Hypothalamus (tissue), 51 donors: ENCODE data around the gene PCDHGA7.
"Not testable (repeated sequence)": the region's sequence is repeated elsewhere in the genome, so short reads cannot be mapped to it uniquely, and the experiment has no call there.

Source experiments
- DNase-seq, 51 donors: peaks; one replicate each; lab custom pipeline; 2025; lab: John Stamatoyannopoulos, UW

The PCDHGA7 gene

GRCh38 chr5:141366016-141366896 lies 16.3 kb upstream of the PCDHGA7 start:
- no peak for DNase-seq

DNA sequence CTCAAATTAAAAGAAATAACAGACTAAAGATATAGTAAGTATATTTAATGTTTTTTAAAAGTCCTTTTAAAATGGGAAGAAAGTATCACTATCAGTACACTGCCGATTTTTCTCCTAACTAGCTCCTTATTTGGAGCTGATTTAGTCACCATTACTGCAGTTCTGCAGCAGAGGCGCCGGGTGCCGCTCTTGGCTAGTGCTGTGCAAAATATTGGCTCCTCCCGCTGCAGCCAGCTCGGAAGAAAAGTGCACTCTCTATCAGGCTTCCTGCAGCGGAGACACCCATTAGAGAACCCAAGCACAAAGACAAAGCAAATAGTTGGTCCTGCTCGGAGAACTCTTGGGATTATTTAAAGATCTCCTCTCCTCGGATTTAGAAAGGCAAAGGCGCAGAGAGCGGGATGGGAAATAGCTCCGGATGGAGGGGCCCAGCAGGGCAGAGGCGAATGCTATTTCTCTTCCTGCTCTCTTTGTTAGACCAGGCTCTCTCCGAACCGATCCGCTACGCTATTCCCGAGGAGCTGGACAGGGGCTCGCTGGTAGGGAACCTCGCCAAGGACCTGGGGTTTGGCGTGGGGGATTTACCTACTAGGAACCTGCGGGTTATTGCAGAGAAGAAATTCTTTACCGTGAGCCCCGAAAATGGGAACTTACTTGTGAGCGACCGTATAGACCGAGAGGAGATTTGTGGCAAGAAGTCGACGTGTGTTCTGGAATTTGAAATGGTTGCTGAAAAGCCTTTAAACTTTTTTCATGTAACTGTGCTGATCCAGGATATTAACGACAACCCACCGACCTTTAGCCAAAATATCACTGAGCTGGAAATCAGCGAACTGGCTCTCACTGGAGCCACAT lies 12.3 kb upstream of the PCDHGA7 start, which contains the start of gene PCDHGB3:
TSS of gene PCDHGB3 (plus strand) at position 249 of the 855 bp plus-strand sequence. CDS start at position 402, 153 bp downstream.
- DNase-seq, result peak in 1 of 51 donors; percentile 11

DNA sequence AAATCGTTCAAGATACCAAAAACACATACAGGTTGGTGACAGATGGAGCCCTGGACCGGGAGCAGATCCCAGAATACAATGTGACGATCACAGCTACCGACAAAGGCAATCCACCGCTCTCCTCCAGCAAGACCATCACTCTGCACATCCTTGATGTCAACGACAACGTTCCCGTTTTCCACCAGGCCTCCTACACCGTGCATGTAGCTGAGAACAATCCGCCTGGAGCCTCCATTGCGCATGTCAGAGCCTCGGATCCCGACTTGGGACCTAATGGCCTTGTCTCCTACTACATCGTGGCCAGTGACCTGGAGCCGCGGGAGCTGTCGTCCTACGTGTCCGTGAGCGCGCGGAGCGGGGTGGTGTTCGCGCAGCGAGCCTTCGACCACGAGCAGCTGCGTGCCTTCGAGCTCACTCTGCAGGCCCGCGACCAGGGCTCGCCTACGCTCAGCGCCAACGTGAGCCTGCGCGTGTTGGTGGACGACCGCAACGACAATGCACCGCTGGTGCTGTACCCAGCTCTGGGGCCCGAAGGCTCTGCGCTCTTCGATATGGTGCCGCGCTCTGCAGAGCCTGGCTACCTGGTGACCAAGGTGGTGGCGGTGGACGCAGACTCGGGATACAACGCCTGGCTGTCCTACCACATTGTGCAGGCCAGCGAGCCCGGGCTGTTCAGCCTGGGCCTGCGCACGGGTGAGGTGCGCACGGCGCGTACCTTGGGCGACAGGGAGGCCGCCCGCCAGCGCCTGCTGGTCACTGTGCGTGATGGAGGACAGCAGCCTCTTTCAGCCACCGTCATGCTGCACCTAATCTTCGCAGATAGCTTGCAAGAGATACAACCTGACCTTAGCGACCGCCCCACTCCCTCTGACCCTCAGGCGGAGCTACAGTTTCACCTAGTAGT lies 10.7 kb upstream of the PCDHGA7 start:
- no peak for DNase-seq

DNA sequence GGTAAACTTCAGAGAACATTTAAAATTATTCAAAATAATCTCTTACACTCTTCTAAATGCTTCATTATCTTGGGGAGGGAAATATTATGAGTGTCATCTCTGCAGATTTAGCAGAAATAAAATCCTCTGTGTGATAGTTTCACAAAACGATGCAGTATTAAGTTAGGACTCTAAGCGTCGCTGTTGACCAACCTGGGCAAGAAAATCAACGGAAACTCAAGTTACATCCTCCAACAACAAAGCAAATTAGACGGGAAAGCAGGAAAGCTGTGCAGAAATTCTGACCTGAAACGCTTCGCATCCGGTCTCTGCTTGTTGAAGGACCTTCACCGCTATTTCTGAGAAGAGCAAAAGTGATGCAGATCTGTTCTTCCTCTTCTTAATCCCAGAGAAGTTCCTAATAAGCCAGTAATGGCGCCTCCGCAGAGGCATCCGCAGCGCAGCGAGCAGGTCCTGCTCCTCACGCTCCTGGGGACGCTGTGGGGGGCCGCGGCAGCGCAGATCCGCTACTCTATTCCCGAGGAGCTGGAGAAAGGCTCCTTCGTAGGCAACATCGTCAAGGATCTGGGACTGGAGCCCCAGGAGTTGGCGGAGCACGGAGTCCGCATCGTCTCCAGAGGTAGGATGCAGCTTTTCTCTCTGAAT lies 8.7 kb upstream of the PCDHGA7 start, which contains the start of gene PCDHGA6:
TSS of gene PCDHGA6 (plus strand) at position 219 of the 645 bp plus-strand sequence. CDS start at position 412, 193 bp downstream.
- DNase-seq, result no peak

DNA sequence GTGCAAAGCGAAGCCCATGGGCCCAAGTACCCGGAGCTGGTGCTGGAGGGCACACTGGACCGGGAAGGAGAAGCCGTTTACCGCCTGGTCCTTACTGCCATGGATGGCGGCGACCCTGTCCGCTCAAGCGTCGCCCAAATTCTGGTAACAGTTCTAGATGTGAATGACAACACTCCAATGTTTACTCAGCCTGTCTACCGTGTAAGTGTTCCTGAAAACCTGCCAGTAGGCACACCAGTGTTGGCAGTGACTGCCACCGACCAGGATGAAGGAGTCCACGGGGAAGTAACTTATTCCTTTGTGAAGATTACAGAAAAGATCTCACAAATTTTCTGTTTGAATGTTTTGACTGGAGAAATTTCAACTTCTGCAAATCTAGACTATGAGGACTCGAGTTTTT lies 7.9 kb upstream of the PCDHGA7 start:
- DNase-seq, result no peak

- not testable (repeated sequence) for DNase-seq
Measured at GRCh38 chr5:141375444-141376155, 6.9 kb upstream of the PCDHGA7 start.

DNA sequence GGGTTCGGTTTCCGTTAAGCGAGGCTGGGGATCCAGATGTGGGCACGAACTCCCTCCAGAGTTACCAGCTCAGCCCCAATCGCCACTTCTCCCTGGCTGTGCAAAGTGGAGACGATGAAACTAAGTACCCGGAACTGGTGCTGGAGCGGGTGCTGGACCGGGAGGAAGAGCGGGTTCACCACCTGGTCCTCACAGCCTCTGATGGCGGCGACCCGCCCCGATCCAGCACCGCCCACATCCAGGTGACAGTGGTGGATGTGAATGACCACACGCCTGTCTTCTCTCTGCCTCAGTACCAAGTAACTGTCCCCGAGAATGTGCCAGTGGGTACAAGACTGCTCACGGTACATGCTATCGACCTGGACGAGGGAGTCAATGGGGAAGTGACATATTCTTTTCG lies 803 bp downstream of the PCDHGA7 start:
- DNase-seq, result no peak

GRCh38 chr5:141384471-141385267 lies 2.1 kb downstream of the PCDHGA7 start:
- DNase-seq, result no peak

DNA sequence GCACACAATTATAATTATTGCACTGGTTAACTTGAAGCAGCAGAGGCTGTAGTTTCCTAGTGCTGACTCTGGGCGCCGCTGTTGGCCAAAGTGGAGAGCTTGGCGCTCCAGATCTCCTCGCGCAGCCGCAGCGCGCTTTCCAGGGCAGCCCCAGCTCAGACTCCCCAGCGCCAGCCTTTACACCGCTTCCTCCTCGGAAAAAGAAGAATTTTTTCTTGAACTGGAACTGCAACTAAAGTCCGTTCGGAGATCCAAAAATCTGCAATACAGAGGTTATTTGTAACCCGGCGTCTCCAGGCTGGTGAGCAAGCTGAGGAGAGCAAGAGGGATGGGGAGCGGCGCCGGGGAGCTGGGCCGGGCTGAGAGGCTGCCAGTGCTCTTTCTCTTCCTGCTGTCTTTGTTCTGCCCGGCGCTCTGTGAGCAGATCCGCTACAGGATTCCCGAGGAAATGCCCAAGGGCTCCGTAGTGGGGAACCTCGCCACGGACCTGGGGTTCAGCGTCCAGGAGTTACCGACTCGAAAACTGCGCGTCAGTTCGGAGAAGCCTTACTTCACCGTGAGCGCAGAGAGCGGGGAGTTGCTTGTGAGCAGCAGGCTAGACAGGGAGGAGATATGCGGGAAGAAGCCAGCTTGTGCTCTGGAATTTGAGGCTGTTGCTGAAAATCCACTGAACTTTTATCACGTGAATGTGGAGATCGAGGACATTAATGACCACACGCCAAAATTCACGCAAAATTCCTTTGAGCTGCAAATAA lies 5.2 kb downstream of the PCDHGA7 start, which contains the start of gene PCDHGB4:
TSS of gene PCDHGB4 (plus strand) at position 142 of the 755 bp plus-strand sequence. CDS start at position 329, 187 bp downstream.
- DNase-seq, result not testable (repeated sequence)

DNA sequence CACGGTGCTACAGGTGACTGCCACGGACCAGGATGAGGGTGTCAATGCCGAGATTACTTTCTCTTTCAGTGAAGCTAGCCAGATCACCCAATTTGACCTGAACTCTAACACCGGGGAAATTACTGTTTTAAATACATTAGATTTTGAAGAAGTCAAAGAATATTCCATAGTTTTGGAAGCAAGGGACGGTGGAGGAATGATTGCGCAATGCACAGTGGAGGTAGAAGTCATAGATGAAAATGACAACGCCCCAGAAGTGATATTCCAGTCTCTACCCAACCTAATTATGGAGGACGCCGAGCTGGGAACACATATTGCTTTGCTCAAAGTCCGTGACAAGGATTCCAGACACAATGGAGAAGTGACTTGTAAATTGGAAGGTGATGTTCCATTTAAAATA lies 6.1 kb downstream of the PCDHGA7 start:
- DNase-seq, result no peak

DNA sequence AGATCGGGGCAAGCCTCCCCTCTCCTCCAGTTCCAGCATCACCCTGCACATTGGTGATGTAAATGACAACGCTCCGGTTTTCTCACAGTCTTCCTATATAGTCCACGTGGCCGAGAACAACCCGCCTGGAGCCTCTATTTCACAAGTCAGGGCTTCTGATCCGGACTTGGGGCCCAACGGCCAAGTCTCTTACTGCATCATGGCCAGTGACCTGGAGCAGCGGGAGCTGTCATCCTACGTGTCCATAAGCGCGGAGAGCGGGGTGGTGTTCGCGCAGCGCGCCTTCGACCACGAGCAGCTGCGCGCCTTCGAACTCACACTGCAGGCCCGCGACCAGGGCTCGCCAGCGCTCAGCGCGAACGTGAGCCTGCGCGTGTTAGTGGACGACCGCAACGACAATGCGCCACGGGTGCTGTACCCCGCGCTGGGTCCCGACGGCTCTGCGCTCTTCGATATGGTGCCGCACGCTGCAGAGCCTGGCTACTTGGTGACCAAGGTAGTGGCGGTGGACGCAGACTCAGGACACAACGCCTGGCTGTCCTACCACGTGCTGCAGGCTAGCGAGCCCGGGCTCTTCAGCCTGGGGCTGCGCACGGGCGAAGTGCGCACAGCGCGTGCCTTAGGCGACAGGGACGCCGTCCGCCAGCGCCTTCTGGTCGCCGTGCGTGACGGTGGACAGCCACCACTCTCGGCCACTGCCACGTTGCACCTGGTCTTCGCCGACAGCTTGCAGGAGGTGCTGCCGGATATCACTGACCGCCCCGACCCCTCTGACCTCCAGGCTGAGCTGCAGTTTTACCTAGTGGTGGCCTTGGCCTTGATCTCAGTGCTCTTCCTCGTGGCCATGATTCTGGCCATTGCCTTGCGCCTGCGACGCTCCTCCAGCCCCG lies 6.9 kb downstream of the PCDHGA7 start:
- no peak for DNase-seq

DNA sequence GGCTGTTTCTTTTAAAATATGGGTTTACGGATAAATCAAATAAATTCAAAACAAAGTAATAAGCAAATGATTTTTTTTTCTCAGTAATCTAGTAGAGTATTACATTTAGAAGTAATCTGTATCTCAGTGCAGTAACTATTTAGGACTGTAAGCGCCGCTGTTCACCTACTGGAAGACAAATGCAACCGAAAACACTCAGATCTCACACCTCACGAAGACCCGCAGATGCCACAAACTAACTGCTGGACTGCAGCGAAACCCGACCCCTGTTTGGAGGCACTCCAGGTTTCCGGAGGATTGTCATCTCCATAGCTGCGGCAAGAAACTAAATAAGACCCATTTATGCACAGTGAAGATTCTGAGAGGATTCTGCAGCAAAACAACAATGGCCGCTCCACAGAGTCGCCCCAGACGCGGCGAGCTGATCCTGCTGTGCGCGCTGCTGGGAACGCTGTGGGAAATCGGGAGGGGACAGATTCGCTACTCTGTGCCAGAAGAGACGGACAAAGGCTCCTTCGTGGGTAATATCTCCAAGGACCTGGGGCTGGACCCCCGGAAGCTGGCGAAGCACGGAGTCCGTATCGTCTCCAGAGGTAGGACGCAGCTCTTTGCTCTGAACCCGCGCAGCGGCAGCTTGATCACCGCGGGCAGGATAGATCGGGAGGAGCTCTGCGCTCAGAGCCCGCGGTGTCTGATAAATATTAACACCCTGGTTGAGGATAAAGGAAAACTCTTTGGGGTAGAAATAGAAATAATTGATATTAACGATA lies 10.1 kb downstream of the PCDHGA7 start, which contains the start of gene PCDHGA8:
TSS of gene PCDHGA8 (plus strand) at position 205 of the 770 bp plus-strand sequence. CDS start at position 386, 181 bp downstream.
- no peak for DNase-seq

GRCh38 chr5:141393267-141393666 lies 10.7 kb downstream of the PCDHGA7 start:
- DNase-seq, result no peak

- not testable (repeated sequence) for DNase-seq
Measured at GRCh38 chr5:141394401-141395187, 12.1 kb downstream of the PCDHGA7 start.
